Activated T-helper 1 cell treated with Interleukin-2 at 50 U/mL for 16 hours (primary cell): Measurements from ENCODE around the gene SAE1.

Experiments
- DNase-seq: peaks from one replicate; pipeline ENCODE4 v3.0.0-alpha.2; 2020; ENCODE audit warnings: low read depth

SAE1 gene

DNA sequence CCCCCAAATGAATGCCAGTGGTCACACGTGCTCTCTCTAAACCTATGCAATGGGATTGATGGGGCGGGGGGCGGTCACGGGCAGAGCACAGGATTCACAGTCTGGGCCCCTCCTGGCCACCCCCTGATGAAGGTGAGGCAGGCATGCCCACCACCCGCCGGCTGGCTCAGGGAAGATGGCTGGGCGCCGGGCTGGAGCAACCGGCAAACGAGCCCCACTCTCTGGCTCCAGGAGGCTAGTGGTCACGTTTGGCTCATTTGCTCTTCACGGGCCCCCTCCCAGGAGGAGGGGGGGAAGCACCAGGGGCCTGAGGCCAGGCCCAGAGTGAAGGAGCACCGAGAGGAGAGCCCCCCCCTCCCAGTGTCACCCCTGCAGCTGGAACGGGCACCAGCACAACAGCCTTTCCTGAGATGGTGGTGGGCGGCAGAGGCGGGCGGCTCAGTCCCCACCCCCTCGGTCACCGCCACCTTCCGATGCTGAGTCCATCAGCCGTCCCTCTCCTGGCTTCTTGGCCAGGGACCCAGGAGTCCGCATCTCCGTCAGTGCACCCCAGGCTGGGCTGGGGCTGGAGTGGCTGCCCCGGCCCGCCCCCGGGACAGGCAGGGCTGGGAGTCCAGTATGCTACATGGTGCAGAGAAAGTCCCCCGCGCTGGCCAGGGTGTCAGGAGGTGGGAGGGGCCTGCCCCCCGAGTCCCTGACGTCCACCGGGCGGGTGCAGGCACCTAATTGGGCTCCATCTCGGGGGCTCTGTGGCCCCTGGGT lies 90.6 kb downstream of the SAE1 start:
- no peak for DNase-seq

DNA sequence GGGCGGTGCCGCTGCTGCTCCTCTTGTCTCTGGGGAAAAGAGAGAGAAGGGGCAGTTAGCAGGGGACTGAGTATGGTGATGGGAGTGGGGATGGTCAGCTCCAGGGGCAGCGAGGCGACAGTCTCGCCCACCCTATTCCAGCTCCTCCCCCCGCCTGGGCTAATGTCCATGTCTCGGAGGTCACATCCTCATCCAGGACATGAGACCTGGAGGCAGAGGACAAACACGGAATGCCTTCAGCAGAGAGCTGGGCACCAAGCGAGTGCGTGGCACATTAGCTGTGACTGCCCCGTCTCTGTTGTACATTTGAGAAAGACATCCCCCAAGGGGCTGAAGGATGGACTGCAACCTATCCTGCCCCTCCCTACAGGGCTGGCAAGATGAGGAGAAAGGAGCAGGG lies 91.3 kb downstream of the SAE1 start:
- no peak for DNase-seq

DNA sequence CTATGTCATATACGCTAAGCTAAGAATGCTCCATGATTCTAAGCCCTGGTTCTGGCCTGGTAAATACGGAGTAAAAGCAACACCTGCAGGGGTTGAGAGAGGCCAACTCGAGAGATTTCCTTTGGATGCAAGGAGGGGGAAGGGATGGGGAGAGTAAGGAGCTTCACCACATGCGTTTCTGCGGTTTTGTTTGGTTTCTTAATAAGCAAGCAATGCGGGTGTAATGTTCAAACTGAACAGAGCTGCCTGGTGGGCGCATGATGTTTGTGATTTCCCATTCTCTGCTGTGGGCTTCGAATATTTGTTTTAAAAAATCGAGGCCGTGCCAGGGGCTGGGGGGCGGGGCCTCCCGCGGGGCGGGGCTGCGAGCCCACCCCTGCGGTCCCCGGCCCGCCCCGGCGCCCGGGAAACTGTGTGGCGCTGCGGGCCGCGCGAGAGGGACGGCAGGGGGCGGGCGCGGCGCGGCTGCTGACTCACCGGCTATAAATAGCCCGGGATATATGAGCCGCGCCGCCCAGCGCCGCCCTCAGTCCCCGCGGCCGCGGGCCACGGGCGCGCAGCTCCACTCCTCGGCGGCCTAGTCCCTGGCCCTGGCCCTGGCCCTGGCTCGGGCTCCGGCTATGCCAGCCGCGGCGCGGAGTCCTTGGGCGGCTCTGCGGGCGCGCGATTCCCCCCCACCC lies 95.3 kb downstream of the SAE1 start:
- peak; percentile 82 for DNase-seq

DNA sequence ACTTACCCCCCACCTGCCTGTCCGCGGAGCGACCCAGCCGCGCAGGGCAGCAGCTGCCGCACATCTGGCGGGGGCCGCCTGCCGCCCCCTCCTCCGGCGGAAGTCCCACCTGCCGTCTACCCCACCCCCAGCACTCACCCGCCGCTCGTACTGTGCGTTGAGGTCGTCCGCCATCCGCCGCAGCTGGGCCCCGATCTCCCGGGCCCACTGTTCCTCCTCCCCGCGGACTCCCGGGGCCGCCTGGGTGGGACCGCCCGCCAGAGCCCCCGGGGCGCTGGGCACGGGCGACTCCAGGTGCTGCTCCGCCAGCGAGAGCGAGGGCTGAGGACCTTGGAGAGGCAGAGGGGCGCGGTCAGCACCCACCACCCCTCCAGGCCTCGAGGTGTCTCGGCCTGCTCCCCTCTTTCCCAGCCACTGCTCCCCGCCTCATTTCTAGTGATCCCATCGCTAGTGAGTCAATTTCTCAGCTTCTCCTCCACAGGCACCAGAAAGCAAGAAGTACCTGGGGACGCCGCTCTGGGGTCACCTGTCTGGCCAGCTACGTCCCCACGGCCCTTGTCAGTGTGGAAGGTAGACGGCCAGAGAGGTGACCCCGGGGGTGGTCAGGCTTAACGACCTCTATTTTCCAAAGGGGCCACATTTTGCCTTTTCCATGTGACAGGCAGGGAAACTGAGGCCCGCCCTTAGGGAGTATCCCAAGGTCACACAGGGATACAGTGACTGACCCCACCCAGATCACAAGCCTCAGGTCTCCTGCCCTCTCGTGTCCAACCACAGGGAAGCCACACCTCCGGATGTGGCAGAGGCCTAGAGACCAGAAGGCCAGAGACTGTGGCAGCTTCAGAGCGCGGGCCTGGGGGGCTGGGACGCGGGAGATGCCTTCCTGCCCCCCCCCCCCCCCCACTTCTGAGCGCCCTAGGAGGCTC lies 96.1 kb downstream of the SAE1 start:
- DNase-seq, result no peak

DNA sequence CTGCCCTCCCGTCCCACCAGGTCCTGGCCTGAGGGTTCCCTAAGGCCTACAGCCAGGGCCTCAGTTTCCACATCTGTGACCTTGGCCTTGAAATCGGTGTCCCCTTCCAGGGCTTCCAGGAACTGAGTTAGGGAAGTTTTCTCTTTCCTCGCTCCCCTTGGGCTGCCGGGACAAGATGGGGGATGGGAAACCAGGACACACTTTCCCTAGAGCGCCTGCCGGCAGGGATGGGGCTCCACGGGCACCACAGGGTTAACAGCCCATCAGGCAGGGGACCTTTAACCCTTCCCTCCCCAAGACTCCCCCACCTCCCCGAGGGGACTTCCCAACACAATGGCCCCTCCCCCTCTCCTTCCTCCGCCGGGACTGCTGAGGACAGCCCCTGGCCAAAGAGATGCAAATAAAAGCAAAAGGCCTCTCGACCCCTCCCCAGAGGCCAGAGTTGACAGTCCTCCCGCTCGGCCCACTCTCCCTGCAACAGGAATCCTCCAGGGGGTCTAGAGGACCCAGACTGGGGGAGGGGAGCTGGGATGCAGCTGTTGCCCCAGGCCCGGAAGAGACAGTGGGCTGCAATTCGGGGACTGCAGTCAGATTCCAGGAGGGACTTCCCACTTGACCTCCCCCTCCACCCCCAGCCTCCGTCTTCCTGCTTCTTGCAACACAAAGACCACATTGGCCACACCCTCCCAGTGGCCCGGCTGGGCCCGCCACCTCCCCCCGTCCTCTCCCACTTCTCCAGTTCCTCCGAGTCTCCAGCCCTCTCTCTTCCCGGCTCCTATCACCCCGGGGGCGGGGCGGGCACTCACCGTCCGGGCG lies 96.9 kb downstream of the SAE1 start:
- no peak for DNase-seq

DNA sequence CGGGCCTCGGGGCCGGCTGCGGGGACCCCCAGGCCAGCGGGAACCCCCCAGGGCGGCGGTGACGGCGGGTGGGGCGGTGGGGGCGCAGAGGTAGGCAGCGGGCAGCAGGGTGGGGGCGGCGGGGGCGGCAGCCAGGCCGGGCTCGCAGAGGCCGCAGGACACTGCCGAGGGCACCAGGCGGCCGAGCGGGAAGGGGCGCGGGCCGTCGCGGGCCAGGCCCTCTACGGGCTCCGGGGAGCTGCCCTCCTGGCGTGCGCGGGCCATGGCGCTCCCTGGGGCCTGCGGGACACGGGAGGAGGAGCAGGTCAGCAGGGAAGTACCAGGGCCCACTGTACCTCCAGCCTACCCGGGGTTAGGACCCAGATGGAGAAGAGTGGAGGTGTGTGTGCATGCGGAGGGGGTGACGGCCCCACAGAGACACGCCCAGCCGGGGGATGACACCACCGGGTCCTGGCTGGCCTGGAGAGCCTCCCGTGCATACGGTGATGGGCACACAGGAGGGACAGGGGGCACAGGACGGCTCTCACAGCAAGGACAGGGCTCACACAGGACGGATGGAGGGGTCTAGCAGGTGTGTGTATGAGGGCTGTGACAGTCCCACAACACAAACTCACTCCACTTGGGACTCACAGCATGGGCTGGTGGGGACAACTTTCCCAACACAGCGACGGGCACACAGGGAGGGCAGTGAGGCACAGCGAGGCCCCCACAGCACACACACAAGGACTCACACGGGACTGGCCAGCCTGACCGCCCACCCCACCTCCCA lies 97.7 kb downstream of the SAE1 start:
- no peak for DNase-seq

DNA sequence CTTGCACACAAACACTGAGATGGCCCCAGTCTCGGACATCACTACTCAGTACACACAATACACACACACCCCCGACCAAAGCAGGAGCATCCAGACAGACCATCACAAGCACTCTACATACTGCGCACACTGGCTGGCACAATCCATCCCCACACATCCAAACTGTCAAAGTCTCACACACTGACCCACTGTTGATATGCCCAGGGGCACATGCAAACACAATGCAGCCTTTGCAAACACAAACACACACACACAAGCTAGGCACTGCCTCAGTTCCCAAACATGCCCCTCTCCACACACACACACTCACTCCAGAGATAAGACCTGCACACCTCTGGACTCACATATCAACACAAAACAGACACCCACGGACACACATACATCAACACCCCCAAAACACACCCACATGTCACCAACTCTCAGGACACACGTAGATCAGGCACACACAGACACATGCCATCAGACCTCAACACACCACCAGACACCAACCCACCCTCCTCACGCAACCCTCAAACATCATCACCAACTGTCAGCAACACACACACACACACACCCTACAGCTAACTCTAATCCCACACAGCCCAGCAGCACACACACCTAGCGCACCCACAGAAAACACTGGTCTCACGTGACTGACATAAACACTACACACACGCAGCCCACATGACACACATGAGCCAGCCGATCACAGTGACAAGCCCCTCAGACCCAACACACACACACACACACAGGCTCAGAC lies 98.5 kb downstream of the SAE1 start:
- no peak for DNase-seq

DNA sequence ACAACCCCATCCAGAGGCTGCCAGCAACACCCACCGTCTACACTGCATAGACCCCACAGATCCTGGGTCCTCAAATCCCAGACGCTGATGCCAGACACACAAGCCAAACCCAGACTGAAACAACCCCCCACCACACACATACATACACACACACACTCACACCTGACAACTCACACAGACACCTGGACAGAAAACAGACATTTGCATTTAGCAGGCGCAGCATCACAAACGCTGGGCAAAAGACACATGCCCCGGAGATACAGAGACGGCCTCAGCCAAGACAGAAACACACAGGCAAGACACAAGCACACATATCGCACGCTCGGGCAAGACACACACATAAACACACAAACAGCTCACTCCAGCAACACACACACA lies 99.0 kb downstream of the SAE1 start:
- DNase-seq, result no peak

DNA sequence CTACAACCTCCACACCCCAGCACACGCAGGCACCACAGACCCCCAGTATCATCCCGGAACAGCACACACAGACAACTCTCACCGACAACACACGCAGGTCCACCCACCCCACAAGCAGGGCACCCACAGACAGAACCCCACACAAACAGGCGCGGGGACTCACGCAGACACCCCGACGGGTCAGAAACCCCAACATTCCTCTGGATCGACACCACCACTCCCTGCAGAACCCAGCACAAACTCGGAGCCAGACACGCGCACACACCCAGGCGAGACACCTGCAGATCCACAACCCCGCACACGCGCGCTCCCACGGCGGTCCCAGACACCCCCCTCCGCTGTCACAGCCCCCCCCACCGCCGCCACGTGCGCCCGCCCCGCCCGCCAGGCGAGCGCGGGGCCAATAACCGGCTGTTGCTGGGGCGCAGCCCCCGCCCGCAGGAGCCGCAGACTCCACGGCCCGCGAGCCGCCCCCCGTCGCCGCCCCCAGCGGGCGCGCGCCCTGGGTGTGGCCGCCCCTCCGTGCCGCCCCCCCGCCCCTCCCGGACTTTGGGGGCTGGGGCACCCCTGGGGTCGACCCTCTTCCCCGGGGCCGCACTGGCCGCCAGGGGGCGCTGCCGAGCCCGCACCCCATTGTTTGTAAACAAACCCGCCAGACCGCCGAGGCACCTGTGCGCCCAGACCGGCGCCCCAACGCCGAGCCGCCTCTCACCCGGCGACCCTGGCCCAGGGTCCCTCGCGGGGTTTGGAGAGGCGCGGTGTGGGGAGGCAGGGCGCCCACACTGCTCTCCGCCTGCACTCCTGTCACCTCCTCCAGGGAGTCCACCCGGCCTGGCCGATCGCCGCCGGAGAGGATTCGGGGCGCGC lies 99.7 kb downstream of the SAE1 start:
- peak; percentile 75 for DNase-seq

DNA sequence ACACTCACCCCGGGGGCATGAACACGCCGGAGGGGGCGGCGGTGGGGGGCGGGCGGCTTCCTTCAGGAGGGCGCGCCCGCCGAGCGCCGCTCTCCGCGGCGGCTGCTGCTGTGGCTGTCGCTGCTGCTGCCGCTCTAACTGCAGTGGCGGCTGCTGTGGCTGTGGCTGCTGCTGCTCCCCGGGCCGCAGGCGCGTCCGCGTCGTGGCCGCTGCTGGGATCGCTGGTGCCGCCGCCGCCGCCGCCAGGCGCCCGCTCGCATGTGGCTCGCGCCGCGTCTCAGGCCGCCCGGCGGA lies 100.2 kb downstream of the SAE1 start, which contains the start of gene BBC3:
BBC3 (minus strand) TSS at position 279 of the 294 bp plus-strand sequence. CDS start 2,768 bp downstream, outside the sequence.
- DNase-seq, result no peak

DNA sequence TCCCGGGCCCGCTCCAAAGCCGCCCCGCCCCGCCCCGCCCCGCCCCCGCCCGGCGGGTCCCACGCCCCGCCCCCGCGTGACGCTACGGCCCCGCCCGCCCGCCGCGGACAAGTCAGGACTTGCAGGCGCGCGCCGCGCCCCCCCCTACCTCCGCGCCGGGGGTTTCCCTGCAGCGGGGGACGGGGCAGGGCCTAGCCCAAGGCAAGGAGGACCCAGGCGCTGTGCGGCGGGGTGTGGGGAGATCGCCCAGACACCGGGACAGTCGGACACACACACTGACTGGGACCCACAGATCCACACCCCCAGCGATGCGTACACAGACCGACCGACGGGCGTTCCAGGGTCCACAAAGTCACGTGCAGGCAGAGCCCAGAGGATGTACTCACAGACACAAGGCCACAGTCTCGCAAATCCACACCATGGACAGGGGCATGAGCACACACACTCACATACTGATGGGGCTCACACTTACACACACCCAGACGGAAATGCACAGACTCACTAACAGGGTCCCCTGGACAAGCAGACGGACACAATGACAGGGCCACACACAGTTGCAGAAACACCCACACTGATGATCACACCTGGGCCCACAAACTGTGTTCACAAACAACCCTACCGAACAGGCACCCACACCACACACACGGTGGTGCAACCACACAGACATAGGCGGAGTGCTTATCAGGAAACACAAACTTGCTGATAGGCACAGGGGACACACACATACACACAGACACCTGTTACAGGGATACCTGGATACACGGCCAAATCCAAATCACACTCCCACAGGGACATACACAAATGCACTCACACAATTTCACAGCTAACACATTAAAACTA lies 100.8 kb downstream of the SAE1 start:
- DNase-seq, result peak; percentile 86

DNA sequence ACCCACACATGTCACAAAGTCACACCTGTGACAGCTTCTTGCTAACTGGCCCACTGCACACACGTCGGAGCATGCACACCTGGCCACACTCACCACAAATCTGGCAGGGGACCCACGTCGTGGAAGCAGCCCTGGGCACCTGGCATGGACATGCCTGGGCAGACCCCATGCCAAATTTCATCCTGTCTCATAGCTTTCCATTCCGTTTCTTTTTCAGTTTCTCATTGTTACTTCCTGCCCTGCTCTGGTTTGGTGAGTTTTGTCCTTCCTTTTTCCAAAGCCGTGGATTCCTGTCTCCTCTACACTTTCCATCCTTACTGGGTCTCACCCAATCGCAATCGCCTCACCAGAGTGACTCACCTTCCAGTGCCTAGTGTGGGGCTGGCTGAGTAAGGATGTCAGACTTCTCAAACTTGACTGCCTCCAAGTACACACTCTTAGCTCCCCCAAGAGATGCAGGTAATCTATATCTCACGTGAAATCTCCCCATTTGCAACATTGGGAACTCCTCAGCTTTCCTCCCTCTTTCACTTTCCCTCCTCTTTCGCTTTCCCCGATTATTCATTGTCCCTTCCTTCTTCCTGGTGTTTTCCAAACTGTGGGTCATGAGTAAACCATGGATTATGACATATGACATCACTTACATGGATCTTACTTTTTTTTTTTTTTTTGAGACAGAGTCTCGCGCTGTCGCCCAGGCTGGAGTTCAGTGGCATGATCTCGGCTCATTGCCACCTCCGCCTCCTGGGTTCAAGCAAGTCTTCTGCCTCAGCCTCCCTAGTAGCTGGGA lies 102.0 kb downstream of the SAE1 start:
- no peak for DNase-seq

DNA sequence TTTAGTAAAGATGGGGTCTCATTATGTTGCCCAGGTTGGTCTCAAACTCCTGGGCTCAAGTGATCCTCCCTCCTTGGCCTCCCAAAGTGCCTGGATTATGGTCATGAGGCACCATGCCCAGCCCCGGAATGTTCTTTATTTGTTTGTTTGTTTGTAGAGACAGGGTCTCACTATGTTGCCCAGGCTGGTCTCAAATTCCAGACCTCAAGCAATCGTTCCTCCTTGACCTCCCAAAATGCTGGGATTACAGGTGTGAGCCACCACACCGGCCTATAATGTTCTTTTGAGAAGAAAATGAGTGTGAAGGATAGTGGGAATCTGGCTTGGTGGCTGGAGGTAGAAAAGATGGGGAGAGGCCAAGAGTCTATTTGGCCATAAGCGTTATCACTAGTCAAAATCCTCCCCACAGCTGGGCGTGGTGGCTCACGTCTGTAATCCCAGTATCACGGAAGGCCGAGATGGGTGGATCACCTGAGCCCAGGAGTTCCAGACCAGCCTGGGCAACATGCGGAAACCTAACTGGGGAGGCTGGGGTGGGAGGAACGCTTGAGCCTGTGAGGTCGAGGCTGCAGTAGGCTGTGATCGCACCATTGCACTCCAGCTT lies 105.5 kb downstream of the SAE1 start:
- no peak for DNase-seq

DNA sequence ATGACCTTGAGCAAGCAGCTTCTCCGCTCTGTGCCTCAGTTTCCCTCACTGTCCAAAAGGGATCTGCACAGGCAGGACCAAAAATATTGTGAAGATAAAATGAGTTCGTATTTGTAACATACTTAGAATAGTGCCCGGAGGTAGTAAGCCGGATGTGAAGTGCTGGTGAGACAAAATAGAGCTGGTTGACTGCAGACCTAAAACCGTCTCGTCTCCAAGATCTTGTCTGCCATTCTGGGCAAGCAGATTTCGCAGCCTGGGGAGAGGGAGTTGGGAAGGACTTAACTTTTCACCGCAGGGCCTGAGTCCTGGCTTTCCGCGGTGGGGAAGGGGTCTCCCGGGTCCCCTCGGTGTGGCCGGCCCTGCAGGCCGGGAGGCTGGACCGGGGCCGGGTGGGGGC lies 108.5 kb downstream of the SAE1 start:
- no peak for DNase-seq

DNA sequence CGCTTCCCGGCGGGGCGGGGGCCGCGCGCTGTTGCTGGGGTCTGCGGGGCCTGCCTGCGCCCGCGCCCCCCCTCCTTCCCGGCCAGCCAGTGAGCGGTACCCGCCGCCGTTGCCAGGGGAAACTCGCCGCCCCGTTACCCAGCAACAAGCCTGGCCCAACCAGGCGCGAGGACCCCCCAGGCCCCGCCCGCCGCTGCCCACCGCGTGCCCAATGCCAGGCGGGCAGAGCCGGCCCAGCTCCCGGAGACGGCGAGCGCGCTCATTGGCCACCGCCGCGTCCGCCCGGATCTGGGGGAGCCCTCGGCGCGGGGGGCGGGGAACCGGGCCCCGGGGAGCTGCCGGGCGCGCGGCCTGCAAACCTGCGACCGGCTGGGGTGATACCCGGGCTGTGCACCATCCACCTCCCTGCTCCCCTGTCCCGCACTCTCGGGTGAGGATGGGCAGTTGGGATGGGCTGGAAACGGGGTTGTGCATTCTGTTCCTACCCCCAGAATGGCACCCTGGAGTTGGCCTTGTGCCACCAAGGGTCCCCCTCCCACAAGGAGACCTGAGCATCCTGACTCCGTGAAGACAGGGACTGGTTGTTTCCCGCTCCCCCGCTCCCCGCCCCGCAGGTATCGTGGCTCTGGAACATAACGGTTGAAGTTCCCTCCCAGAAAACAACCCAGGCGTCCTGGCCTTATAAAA lies 109.1 kb downstream of the SAE1 start:
- DNase-seq, result peak; percentile 53

DNA sequence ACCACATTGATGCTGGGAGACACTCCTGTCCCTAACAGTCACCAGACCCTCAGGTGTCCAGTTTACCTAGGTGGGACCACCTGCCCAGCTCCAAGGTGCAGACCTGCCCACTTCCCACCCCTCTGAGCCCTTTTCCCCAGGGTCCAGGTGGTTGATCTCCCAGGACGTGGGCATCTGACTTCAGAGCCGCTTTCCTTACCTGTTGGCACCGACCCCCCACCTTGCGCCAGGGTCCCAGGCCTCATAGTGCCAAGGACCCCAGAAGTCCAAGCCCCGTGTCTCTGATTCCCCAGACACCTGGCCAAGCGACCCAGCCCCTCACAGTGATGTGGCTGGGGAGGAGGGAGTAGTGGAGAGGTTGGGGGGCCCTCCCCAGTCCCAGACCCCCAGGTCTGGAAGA lies 109.9 kb downstream of the SAE1 start:
- no peak for DNase-seq
